Activated effector memory CD4-positive, alpha-beta T cell treated with Interleukin-2 at 50 U/mL for 16 hours (primary cell): Measurements from ENCODE around the gene MLXIPL.
"Not testable (repeated sequence)": the region's sequence is repeated elsewhere in the genome, so short reads cannot be mapped to it uniquely, and the experiment has no call there.

Source experiments
- DNase-seq: peaks from one replicate; pipeline ENCODE4 v3.0.0-alpha.2; 2020

The MLXIPL gene

GRCh38 chr7:73577627-73578341, 46.5 kb downstream of the MLXIPL start:
- DNase-seq: no peak

- no peak for DNase-seq
These were observed 50.5 kb downstream of the MLXIPL start for GRCh38 chr7:73573791-73574190.

GRCh38 chr7:73573276-73573675, 51.0 kb downstream of the MLXIPL start:
- no peak for DNase-seq

DNA sequence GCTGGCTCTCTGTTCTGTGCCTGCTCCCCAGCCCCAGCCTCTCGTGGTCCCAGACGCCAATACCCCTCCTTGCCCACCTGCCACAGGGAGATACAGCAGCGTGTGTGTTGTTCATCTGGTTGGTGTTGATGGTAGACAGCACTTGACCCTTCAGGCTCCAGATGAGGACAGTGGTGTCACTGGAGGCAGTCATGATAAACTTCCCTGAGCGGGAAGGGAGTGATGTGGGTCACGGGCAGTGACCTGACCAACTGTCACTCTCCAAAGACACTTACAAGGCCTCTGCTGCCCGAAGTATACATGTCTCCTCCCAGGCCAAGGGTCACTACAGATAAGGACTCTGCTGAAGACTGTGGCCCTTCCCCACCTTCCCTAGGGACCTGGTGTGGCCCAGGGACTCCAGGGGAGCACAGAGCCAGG, 51.5 kb downstream of the MLXIPL start:
- no peak for DNase-seq

DNA sequence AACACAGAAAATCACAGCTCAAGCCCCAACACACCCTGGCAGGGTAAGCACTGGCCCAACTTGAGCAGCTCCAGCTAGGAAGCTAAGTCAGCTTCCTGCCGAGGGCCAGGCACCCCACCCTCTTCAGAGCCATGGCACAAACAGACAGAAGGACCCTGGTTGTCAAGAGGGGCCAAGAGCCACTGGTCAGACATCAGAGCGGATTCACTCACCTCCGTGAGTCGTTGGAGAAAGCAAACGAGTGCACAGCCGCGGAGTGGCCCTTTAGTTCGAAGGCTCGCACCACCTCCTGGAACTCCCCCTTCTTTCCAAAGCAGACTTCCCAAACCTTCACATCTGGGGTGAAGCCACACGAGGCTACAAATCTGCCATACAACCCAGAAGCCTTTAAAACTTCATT, 53.3 kb downstream of the MLXIPL start:
- DNase-seq: no peak

DNA sequence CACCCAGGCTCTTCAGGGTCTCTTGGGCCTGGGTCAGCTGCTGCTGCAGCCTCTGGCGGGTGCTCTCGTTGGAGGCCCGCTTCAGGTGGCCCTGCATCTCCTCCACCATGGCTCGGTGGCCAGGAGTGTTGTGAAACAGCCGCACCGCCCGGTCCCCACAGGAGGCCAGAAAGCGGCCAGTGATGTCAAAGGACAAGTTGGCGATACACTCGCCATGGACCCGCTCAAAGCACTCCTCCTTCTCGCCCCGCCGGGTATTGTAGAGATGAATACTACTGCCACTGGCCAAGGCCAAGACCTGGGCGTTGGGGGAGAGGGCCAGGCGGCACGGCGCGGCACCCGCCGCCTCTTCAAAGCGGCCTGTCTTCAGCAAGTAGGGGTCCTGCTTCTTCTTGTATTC, 53.8 kb downstream of the MLXIPL start:
- DNase-seq: no peak

GRCh38 chr7:73569042-73569608, 55.2 kb downstream of the MLXIPL start:
- DNase-seq: no peak

- no peak for DNase-seq
These were observed 56.3 kb downstream of the MLXIPL start for GRCh38 chr7:73567846-73568685.

GRCh38 chr7:73567140-73567539, 57.2 kb downstream of the MLXIPL start:
- no peak for DNase-seq

GRCh38 chr7:73566431-73566830, 57.9 kb downstream of the MLXIPL start:
- DNase-seq: not testable (repeated sequence)

DNA sequence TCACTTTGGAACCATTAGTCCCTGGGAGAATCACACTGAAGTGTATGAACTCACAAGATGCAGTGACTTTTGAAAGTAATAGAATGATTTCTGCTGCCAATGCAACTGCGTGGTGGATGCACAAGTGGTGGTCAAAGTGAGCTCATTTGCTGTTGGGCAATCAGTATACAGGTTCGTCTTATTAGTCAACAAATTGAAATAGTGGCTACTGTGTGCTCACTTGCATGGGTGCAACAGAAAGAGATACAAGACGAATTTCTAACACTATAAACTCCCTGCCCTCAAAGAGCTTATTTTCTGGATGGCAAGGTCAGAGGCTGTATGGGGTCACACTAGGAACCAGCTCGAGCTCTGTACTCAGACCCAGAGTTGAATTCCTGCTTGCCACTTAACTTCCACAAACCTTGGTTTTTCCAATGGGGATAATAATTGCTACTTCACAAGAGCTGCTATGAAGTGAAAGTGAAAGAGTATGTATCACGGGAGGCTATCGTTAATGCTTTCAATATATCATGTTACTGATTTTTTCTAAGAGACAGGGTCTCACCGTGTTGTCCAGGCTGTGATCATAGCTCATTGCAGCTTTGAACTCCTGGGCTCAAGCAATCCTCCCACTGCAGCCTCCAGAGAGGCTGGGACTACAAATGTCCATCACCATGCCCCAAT, 58.5 kb downstream of the MLXIPL start:
- DNase-seq: no peak

DNA sequence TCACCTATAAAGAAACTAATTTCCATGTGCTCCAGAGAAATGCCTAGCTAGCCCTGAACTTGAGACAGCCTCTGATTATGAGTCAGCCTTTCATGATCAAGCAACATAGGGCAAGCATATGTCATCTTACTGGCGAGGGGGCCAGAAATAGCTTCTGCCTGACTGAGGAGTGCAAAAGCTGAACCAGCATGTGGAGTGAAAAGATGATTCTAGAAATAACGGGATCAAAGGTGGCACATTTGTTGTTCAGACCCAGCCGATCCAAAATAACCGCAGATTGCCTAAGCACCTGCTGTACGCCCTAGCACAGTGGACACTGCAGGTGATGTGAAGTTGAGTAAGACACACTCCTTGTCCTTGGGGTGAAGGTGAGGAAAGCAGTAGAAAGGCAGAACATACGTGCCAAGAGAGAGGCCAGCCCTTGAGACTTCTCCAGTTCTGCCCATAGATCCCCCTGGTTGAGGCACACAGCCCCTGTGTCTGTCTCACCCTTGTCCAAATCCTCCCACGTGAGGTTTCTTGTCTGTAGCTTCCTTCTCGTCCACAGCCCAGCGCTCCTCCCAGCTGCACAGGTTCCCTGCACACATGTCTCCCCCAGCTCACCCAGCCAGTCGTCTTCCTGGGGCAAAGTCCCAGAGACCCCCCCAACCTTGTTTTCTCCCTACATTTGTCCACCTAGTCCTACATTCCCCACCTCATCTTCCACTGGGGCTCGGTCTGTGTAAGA, 64.0 kb downstream of the MLXIPL start:
- no peak for DNase-seq

- DNase-seq: peak; percentile 73
These were observed 66.7 kb downstream of the MLXIPL start, which contains the start of gene BCL7B for GRCh38 chr7:73557397-73558257. Gene BCL7B, minus strand, starts transcription at chr7:73557690. Its CDS starts 112 bp downstream, at chr7:73557578.

DNA sequence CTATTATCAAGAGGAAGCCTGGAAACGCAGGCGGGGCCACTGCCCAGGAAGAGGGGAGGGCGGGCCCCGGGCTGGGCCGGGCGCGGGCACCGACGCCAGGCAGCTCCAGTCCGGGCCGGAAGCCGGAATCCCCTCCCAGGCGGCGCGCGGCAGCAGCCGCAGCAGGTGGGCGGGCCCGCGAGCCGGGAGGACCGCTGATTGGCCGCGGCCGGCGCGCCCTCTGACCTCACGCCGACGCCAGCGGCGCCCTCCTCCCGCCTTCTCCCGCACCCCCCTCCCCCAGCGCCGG, 67.3 kb downstream of the MLXIPL start:
- DNase-seq: peak; percentile 91

DNA sequence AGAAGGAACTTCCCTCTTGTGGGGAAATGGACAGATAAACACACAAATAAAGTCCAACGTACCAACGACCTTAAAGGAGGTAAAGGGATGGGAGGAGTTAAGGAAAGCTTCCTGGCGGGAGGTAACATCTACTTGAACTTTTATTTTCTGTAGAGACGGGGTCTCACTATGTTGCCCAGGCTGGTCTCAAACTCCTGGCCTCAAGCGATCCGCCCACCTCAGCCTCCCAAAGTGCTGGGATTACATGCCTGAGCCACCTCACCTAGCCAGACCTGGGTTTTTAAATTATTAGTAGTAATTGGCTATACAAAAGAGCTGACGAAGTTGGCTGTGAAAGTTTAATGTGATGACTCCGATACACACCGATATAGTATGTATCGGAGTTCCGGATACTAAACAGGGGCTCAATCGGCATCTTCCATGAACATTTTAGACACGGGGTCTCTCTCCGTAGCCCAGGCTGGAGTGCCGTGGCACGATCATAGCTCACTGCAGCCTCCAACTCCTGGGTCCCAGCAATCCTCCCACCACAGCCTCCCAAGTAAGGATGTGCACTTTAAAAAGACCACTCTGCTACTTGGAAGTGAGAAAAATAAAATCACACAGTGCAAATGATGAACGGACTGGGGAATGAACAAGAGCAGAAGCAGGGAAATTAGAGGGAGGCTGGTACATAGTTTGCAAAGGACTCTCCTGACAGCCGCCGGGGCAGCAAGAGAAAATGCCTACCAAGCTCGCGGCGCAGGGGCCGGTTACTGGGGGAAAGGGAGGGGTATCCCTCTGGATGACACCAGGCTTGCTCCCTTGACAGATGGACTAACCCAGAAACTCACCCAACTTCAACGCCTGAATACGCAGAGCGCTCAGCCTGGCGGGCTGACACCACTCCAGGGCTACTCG, 67.9 kb downstream of the MLXIPL start:
- no peak for DNase-seq

DNA sequence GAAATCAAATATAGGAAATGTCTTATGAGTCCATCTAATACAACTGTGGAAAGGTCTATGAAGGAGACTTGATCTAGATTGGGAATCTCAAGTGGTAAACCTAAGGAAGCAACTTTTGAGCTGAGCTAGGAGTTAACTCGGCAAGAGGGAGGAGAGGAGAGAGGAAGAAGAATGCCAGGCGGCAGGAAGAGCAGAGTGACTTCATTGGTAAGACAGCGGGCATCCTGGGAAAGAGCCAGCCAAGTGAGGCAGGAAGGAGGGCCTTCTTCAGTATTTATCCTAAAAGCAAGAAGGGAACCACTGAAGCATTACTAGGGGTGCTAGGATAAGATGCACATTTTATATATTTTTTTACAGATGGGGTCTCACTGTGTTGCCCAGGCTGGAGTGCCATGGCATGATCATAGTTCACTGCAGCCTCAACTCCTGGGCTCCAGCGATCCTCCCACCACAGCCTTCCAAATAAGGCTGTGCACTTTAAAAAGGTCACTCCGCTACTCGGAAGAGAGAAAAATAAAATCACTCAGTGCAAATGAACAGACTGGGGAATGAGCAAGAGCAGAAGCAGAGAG, 68.8 kb downstream of the MLXIPL start:
- DNase-seq: no peak

DNA sequence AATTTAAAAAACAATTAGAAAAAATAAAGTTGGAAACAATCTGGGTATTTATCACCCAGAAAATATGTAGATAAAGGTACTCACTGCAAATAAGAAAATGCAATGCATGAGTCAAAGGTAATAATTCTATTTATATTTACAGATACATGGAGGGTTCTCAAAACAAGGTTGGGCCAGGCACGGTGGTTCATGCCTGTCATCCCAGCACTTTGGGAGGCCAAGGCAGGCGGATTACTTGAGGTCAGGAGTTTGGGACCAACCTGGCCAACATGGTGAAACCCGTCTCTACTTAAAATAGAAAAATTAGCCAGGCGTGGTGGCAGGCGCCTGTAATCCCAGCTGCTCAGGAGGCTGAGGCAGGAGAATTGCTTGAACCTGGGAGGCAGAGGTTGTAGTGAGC, 74.2 kb downstream of the MLXIPL start:
- DNase-seq: not testable (repeated sequence)

DNA sequence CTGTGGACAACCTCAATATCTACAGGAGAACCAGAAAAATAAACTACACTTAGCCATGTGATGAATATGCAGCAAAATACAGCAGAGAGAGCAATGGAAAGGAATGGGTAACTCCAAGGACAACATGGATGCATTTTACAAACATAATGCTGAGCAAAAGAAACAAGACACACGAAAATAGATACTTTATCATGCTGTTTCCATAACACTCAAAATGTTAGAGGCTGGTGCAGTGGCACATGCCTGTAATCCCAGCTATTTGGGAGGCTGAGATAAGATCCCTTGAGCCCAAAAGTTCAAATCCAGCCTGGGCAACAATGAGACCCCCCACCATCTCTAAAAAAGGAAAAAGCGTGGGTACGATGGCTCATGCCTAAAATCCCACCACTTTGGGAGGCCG, 75.1 kb downstream of the MLXIPL start:
- DNase-seq: no peak

DNA sequence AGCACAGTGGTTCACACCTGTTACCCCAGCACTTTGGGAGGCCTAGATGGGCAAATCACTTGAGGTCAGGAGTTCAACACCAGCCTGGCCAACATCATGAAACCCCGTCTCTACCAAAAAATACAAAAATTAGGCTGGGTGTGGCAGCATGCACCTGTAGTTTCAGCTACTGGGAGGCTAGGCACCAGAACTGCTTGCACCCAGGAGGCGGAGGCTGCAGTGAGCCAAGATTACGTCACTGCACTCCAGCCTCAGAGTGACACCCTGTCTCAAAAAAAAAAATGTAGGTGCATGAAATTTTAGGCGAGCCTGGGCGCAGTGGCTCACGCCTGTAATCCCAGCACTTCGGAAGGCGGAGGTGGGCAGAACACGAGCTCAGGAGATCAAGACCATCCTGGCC, 76.5 kb downstream of the MLXIPL start:
- no peak for DNase-seq

GRCh38 chr7:73544678-73545077, 79.6 kb downstream of the MLXIPL start:
- no peak for DNase-seq
